Measurements from ENCODE around the gene MIEF2.

Gene MIEF2

DNA sequence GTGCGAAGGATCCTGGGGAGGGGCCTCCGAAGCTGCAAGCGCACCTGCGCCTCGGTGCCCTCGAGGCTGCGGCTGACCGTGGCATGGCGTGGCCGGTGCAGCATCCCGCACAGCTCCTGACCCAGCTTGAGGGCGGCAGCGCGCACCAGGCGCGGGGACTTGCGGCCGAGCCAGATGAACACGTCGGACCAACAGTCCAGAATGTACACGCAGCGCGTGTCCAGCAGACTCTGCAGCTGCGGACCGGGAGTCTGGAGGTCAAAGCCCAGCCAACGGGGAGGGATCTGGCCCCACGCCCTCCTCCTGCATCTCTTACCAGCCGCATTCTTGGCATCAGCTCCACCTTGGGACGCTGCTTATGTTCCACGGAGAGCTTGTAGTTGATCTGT, 12.9 kb upstream of the MIEF2 start:
- TF ChIP-seq, protein P1, sequence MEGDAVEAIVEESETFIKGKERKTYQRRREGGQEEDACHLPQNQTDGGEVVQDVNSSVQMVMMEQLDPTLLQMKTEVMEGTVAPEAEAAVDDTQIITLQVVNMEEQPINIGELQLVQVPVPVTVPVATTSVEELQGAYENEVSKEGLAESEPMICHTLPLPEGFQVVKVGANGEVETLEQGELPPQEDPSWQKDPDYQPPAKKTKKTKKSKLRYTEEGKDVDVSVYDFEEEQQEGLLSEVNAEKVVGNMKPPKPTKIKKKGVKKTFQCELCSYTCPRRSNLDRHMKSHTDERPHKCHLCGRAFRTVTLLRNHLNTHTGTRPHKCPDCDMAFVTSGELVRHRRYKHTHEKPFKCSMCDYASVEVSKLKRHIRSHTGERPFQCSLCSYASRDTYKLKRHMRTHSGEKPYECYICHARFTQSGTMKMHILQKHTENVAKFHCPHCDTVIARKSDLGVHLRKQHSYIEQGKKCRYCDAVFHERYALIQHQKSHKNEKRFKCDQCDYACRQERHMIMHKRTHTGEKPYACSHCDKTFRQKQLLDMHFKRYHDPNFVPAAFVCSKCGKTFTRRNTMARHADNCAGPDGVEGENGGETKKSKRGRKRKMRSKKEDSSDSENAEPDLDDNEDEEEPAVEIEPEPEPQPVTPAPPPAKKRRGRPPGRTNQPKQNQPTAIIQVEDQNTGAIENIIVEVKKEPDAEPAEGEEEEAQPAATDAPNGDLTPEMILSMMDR (IDR thresholded peaks at IDR 0.05; ENCODE audit: low read depth, low read length) = no peak
- H3K4me3 ChIP-seq (ENCODE audit: low read depth, low read length) = no peak overlapping the region

DNA sequence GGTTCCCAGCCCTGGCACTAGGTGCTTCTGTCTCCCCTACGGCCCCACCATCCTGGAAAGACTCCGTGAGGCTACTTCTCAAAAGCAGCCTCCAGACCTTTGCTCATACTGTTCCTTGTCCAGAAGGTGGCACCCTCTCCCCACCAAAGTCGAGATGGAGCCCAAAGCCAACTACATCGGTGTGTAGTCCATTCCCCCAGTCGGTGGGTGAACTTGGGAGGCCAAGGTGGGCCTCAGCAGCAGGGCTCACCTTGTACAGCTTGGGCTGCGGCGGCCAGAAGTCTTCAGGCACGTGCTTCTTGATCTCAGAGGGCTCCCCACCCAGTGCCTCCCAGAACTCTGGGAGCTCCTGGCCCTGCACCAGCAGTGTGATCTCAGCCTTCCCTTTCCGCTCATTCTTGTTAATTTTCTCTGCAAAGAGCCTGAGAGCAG, 12.1 kb upstream of the MIEF2 start:
- H3K4me3 ChIP-seq (ENCODE audit: low read depth, low read length) = no peak overlapping the region
- TF ChIP-seq, protein P1 (IDR thresholded peaks at IDR 0.05; ENCODE audit: low read depth, low read length) = peak; percentile 59

DNA sequence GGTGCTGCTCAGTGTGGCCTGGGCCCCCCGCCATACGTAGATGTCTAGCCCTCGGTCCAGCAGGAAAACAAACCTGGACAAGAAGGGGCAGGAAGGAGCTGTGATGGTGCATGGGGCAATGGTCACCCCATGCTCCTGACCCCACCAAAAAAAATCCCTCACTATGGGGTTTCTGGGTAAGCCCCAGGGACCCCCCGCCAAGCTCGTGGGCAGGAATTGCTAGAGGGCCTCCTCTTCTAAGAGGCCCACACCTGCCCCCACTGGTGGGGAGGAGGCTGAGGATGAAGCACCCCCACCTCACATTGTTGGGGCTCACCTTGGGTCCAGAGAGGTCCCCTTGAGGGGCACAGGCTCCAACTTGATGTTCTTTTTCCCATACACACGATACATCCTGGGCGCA, 11.7 kb upstream of the MIEF2 start:
- TF ChIP-seq, protein P1 (IDR thresholded peaks at IDR 0.05; ENCODE audit: low read depth, low read length) = no peak

DNA sequence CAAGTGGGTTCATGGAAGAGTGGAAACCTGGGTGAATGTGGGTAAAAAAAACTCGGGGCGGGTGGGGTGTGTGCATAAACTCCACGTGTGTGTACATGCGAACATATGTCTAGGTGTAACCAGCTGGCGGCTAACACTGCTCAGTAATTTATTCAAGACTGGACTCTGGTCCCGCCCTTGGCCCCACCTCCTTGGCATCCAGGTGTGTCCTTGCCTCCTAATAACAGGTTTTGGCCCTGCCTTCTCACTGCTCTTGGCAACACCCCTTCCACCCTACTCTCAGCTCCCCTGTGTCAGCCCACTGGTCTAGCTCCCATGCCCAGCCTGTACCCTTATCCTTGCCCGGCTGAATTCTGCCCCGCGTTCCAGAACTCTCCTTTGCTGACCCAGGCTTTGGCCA, 10.2 kb upstream of the MIEF2 start:
- TF ChIP-seq, protein P1 (IDR thresholded peaks at IDR 0.05; ENCODE audit: low read depth, low read length) = no peak
- no peak overlapping the region for H3K4me3 ChIP-seq (ENCODE audit: low read depth, low read length)

More for the DNA sequence above, 11.7 kb upstream of the MIEF2 start:
- no peak overlapping the region for H3K4me3 ChIP-seq (ENCODE audit: low read depth, low read length)

DNA sequence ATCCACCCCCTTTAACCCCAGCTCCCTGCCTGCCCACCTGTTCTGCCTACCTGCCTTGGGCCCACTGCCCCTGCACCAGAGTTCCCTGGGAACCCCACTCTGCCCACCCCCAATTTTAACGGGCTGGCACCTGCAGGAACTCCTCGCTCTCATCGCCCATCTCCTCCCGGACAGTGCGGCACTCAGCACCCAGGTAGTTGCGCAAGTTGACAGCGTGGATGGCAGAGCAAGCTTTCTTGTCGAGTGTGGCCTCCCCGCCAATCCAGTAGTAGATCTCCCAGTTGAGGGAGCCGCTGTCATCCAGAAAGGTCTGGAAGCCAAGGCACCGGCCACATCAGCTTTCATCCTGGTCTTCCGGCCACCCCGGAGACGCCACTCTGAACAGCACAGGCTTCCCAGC, 9.8 kb upstream of the MIEF2 start:
- TF ChIP-seq, protein P1 (IDR thresholded peaks at IDR 0.05; ENCODE audit: low read depth, low read length) = no peak
- no peak overlapping the region for H3K4me3 ChIP-seq (ENCODE audit: low read depth, low read length)

DNA sequence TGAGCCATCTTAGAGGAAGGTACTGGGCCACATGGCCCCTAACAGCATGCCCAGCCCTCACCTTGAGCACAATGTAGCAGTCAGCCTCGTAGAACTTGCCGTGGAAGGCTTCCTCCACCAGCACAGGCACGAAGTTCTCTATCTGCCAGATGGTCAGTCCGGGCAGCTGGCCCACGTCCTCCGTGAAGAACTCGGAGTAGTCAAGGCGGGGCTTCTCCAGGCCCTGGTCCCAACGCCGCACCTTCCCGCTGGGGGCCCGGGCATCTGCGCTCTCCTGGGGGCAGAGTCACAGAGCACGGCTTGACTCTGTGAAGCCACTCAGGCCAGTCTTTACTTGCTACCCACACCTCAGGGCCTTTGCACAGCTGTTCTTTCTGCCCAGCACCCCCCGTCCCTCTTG, 9.3 kb upstream of the MIEF2 start:
- H3K4me3 ChIP-seq (ENCODE audit: low read depth, low read length) = no peak overlapping the region
- TF ChIP-seq, protein P1 (IDR thresholded peaks at IDR 0.05; ENCODE audit: low read depth, low read length) = no peak

DNA sequence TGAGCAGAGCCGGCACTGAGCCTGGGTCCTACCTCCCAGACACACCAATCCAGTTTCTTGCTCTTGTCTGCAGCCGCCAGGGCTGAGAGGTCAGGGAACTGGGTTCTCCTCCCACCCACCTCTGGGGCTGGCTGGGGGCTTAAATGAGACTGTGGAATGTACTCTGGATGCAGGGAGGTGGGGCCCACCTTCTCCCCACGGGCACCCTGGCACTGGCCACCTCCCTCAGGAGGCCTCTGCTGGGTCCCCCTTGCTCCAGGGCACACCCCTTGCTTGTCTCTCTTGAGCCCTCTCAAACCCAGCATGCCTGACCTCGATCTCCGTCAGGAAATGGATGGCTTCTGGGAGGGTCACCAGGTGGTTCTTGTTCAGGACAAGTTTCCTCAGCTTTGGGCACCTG, 8.3 kb upstream of the MIEF2 start:
- TF ChIP-seq, protein P1 (IDR thresholded peaks at IDR 0.05; ENCODE audit: low read depth, low read length) = no peak
- no peak overlapping the region for H3K4me3 ChIP-seq (ENCODE audit: low read depth, low read length)

All from WI38 (cell line).